NCI-H1930 (cell line): ENCODE data around the gene SCML1.

Source experiments
- DNase-seq, 2 experiments: peaks; one replicate each; lab custom pipeline; 2025; lab: John Stamatoyannopoulos, UW

SCML1 gene

DNA sequence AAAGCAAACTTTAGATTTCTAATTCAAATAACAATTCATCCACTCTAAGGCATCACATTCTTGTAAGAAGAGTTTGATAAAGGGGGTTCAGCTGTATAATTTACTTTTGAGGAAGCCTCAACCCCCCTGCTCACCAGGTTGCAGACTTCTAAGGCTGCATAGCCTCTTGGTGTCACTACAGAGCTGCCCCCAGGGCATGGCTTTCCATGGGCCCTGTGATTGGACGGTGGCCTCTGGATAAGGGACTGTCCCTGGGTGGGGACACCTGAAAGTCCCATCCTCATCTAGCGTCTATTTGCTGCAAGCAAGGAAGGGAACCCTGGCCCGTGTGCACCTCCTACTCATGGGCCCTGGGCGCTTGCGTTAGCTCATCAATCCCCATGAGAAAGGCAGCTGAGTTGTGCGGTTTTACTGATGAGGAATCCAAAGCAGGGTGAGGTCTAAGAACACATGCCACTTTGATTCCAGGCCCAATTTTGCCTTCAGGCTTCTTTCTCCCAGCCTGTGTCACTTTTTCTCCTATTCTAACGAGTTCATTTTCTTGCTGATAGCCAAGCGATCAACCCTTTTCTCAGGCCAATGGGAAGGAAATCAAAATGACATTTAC is 51.8 kb downstream of the SCML1 start:
- no peak for DNase-seq

- DNase-seq: no peak
These were observed 55.5 kb downstream of the SCML1 start for GRCh38 chrX:17792826-17793225.

DNA sequence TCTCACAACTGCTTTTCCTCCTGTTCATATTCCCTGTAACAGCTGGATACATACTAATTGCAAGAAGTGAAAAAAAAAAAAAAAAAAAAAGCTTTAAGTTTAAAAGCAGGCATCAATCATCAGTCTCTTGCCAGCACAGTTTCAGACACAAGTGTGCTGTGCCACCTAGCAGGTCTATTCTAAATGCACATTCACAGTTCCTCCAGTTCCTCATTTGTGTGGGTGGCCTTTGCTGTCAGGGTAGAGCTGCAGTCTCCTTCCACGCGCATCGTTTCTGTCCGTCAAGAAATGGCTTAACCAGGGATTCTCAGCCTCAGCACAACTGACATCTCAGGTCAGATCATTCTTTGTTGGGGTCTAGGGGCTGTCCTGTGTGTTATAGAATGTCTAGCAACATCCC is 61.6 kb downstream of the SCML1 start:
- DNase-seq: no peak

GRCh38 chrX:17801431-17801830 is 64.1 kb downstream of the SCML1 start:
- no peak for DNase-seq

DNA sequence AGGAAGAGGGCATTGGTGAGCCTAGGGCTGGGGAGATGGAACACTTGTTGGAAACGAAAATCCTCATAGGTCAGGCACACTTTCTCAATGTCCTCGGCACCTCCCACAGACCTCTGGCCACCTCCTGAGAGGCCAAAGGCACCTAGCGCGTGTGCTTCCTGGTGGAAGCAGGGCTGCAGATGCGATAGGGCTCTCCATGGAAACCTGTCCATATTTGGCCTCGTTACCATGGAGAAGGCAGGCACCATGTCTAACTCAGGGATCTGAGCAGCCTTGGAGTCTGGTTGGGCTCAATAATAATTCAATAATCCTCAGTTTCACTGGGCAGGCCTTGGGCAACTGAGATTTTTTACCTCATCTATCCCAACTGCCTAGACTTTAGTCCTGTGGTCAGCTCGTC is 65.5 kb downstream of the SCML1 start:
- no peak for DNase-seq

DNA sequence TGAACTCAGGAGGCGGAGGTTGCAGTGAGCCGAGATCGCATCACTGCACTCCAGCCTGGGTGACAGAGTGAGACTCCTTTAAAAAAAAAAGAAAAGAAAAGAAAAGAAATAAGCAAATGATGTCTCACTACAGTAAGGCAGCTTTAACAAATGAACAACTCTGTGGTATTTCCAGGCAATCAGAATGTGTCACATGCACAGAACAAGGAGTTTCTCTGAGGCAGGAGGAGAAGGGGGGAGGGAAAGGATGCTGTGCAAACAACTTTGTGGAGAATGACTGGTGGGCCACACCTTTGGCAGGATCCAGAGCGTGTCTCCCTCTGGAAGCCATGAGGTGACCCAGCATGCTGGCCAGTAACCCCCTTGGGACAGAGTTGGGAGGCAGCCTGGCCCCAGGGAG is 66.2 kb downstream of the SCML1 start:
- DNase-seq: no peak
